ENCODE data around the gene LAMA1.
"Not testable (repeated sequence)": the region's sequence is repeated elsewhere in the genome, so short reads cannot be mapped to it uniquely, and the experiment has no call there.

LAMA1 gene, protein sequence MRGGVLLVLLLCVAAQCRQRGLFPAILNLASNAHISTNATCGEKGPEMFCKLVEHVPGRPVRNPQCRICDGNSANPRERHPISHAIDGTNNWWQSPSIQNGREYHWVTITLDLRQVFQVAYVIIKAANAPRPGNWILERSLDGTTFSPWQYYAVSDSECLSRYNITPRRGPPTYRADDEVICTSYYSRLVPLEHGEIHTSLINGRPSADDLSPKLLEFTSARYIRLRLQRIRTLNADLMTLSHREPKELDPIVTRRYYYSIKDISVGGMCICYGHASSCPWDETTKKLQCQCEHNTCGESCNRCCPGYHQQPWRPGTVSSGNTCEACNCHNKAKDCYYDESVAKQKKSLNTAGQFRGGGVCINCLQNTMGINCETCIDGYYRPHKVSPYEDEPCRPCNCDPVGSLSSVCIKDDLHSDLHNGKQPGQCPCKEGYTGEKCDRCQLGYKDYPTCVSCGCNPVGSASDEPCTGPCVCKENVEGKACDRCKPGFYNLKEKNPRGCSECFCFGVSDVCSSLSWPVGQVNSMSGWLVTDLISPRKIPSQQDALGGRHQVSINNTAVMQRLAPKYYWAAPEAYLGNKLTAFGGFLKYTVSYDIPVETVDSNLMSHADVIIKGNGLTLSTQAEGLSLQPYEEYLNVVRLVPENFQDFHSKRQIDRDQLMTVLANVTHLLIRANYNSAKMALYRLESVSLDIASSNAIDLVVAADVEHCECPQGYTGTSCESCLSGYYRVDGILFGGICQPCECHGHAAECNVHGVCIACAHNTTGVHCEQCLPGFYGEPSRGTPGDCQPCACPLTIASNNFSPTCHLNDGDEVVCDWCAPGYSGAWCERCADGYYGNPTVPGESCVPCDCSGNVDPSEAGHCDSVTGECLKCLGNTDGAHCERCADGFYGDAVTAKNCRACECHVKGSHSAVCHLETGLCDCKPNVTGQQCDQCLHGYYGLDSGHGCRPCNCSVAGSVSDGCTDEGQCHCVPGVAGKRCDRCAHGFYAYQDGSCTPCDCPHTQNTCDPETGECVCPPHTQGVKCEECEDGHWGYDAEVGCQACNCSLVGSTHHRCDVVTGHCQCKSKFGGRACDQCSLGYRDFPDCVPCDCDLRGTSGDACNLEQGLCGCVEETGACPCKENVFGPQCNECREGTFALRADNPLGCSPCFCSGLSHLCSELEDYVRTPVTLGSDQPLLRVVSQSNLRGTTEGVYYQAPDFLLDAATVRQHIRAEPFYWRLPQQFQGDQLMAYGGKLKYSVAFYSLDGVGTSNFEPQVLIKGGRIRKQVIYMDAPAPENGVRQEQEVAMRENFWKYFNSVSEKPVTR (N-terminal part only)

DNA sequence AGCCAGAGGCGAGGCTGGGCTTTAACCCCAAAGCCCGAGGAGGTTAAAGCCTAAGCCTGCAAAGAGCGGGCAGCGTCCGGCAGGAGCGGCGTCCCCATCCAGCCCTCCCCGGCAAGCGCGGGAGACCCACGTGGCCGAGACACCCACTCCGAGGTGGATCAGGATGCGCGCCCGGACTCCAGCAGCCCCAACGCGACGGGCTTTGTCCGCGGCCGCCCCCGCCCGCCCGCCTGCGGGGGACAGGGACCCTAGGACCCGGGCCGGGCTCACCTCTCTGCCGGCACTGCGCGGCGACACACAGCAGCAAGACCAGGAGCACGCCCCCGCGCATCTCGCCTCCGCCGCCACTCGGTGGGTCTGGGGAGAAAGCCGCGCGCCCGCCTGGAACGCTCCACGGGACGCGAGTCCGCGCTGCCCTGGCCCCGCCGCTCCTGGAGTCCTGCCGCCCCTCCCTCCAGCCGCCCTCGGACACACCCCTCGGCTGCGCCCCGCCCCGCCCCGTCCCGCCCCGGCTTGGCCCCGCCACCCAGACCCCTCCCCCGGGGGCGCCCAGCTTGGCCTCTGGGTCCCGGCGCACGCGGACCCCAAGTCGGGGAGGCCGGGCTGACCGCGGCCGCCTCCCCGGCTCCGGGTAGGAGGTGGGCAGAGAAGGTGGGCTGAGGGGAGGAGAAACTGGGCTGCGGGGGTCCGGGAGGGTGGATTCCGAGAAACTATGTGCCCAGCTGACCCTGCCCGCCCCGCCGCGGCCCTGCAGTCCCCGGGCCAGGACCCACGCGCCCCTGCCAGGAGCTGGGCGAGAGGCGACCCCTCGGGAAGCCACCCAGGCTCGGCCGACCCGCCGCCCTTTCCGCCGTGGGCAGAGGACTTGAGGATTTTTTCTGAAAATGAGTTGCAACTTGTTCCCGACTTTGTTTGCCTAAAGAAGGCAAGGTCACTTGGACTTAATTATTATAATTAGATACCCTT is at the start of gene LAMA1:
Gene LAMA1, minus strand, starts transcription at position 408 of the 966 bp plus-strand sequence. Its CDS starts 77 bp downstream, at position 331.
- no peak for DNase-seq (ENCODE audit: low read depth, low spot score)

DNA sequence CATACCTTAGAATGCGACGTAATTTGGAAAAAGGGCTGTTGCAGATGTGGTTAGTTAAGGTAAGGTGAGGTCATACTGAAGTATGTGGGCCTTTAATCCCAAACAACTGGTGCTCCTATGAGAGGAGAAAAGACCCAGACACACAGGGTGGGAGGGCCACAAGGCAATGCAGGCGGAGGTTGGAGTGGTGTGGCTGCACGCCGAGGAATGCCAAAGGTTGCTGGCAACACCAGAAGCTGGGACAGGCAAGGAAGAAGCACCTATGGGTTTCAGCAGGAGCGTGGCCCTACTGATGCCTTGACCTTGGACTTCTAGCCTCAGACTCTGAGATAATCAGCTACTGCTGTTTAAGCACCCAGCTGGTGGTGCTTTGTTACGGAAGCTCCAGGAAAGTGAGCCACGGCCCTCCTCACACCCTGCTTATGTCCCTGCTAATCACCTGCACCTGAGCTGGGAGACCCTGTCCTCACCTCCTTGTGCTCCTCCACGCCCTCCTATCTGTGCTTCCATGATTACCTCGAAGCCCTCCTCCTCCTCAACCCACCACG is 48.3 kb upstream of the LAMA1 start:
- DNase-seq (ENCODE audit: low read depth, low spot score), result no peak

DNA sequence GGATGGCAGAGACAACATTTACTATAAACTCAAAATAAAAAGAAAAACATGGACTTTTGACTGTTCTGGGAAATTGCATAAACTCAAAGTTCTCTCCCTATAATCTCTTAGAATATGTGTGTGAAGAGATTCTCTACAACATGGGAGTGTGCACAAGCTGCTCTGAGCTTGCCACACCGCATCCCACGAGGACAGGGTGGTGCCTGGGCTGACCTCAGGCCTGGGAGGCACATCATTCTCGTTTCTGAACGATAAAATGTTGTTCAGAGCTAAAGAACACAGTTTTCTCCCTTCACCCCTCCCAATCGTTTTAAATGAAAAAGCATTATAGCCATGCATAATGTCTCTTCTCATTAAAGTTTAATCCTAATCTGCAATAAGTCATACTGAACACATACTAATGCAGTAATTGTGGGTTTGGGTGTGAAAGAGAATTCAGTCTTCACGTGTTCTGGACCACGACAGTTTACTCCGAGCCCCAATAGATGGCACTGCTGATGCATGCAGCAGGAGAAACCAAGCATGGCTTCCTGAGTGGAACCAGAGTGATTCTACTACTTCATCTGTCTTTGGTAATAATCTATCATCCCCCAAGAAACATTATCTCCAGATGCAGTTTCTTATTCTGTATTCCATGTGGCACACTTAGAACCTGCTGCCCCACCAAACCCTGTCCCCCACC is 46.9 kb upstream of the LAMA1 start:
- no peak for DNase-seq (ENCODE audit: low read depth, low spot score)

DNA sequence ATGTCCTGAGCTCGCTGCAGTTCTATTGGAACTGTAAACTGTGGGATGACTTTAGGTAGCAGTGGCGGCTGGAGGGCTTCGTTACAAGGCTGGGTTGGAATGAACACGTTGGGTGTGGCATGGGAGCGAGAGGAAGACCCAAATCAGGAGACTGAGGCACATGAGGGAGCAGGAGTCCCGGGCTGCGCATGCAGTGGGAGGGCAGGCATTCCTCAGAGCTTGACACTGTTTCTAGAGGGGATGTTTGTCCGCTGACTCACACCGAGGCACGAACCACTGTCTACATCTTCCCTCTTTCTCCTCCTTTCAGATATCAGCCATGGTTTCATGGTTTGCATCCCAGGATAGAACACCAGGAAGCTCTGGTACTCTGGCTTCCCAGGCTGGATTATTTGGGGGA is 40.6 kb upstream of the LAMA1 start:
- no peak for DNase-seq (ENCODE audit: low read depth, low spot score)

DNA sequence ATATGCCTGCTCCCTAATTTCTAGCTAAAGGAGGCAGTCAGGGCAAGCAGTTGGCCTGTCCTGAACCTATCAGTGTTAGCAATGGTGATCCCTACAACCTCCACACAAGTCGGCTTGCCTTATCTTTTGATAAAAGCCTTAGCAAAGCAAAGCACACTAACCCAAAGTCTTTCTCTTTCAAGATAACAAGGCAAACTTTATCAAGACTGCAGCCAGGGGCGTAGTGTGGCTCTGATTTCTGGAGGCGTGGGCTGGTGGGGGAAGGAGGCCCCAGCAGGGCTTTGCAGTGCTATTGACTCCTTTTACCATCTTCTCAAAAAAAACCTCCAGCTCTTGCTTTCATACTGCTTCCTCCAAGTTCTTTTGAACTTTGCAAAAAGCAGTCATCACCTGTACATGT is 40.2 kb upstream of the LAMA1 start:
- no peak for DNase-seq (ENCODE audit: low read depth, low spot score)

DNA sequence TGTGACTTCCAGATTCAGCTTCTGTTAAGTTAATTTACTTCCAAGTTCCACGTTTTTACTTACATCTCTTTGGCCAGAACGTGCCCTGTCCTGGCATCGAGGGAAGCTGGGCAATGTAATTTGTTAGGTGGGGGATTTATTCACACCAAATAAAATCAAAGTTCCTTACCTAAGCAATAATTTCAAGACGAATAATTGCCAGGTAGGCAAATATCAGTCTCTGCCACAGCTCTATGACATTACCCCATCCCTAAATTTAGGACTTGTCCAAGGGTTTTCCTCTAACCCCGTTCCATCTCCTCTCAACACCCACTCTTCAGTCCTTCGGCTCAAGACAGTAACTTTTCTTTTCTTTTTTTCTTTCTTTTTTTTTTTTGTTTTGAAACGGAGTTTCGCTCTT is 38.3 kb upstream of the LAMA1 start:
- no peak for DNase-seq (ENCODE audit: low read depth, low spot score)

DNA sequence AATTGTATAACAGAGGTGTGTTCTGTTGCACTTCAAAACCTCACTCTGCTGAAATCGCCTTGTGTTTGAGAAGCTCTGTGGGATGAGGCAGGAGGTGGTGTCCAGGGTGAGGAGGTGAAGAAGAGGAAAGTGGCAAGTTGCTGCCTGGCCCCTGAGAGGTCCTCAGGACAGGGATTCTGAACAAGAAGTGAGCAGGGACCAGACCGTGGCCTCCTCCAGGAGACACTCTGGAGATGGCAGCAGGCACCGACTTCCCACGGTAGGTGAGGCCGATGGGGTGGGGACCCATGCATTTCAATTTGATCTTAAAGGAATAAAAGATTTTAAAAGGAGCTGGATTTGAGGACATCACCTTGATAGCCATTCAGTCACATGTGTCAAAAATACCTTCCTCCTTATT is 37.5 kb upstream of the LAMA1 start:
- DNase-seq (ENCODE audit: low read depth, low spot score), result no peak

DNA sequence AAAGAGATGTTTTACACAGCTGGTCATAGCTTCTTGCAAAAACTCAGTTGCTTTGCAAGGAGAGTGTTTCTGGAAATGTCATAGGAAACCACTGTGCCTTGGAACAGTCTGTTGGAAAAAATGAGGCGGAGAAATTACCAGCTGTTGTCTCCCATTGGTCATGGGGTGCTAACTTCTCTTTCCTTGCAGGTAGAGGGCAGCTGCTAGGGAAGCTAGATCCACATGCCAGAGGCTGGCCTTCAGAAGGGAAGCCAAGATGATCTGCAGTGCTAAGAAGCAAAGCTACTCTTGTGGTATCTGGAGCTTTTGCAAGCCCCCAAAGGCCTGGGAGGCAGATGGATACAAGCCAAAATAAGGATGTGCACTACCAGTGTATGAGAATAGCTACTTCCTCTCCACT is 34.8 kb upstream of the LAMA1 start:
- no peak for DNase-seq (ENCODE audit: low read depth, low spot score)

DNA sequence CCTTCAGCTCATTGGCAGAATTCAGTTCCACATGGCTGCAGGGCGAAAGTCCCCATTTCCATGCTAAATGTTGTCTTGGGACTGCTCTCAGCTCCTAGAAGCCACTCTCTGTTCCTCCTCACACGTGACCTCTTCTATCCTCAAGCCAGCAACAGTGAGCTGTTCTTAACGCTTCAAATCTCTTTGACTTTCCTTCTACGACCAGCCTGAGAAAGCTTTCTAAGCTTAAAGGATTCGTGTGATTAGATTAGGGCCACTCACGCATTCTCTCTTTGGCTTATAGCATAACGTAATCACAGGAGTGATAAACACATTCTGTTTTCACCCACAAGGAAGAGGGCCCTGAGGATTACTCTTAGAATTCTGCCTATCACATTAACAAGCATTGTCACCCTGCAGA is 29.8 kb upstream of the LAMA1 start:
- DNase-seq (ENCODE audit: low read depth, low spot score), result no peak

DNA sequence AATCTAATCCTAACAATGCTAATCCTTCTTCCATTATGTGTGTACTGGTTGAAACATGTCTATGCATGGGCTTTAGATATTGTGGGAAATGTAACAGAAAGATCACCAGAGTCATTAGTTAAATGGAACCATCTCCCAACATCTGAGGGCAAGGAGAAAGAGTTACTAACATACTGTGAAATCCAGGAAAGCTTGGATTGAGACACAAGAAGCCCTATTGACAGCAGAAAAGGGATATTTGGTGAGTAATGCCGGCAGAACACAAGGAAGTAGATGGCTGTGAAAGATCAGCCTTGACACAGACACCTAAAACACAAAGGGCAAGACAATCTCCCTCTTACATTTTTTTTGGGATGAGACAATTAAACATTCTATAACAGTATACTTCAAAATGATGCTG is 28.5 kb upstream of the LAMA1 start:
- DNase-seq (ENCODE audit: low read depth, low spot score), result no peak

DNA sequence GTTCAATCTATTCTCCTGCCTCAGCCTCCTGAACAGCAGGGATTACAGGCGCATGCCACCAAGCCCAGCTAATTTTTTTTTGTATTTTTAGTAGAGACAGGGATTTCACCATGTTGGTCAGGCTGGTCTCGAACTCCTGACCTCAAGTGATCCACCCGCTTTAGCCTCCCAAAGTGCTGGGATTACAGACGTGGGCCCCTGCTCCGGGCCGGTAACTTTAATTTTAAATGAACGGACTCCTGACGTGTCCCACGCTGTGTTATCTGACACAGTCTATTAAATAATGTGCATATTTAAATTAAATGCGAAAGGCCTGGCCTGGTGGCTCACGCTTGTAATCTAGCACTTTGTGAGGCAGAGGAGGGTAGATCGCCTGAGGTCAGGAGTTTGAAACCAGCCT is 27.3 kb upstream of the LAMA1 start:
- DNase-seq (ENCODE audit: low read depth, low spot score), result not testable (repeated sequence)

DNA sequence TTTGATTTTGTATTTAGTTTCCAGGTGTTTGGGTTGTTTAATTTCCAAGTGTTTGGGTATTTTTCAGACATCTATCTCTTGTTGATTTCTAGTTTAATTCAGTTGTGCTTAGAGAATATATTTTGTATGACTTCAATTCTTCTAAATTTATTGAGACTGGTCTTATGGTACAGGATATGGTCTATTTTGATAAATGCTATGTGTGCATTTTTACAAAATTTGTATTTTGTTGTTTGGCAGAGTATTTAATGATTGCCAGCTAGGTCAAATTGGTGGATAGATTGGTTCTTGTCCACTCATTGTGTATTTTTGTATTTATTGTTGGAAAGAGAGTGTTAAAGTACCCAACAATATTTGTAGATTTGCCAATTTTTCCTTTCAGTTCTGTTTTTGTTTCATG is 23.7 kb upstream of the LAMA1 start:
- DNase-seq (ENCODE audit: low read depth, low spot score), result no peak

DNA sequence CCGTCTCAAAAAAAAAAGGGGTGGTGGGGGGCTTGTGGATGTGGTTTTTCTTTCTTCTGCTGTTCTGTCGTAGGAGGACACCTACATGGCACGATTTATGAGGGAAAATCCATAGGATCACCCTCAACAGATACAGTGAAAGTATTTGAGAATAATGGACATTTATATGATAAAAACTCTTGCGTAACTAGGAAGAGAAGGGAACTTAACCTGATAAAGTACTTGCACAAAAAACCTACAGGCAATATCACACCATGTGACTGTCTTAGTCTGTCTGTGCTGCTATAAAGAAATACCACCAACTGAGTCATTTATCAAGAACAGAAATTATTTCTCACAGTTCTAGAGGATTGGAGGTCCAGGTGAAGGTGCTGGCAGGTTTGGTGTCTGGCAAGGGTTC is 21.8 kb upstream of the LAMA1 start:
- DNase-seq (ENCODE audit: low read depth, low spot score), result no peak

DNA sequence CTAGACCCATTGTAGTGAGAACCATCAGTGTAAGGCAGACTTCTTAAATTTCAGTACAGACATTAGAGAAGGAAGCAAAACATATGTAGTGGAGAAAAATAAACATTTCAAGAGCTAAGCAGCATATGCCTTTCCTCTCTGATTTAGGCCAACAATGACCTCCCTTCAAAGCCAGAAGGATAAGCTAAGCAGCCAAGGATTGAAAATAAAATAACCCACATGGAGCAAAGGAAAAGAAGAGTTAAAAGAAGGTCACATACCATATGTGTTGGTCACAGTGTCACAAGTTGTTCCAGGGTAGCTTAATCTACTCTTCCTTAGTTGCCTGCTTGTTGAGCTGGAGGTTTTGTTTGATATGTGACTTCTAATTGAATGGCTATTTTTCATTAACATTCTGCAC is 15.6 kb upstream of the LAMA1 start:
- no peak for DNase-seq (ENCODE audit: low read depth, low spot score)

DNA sequence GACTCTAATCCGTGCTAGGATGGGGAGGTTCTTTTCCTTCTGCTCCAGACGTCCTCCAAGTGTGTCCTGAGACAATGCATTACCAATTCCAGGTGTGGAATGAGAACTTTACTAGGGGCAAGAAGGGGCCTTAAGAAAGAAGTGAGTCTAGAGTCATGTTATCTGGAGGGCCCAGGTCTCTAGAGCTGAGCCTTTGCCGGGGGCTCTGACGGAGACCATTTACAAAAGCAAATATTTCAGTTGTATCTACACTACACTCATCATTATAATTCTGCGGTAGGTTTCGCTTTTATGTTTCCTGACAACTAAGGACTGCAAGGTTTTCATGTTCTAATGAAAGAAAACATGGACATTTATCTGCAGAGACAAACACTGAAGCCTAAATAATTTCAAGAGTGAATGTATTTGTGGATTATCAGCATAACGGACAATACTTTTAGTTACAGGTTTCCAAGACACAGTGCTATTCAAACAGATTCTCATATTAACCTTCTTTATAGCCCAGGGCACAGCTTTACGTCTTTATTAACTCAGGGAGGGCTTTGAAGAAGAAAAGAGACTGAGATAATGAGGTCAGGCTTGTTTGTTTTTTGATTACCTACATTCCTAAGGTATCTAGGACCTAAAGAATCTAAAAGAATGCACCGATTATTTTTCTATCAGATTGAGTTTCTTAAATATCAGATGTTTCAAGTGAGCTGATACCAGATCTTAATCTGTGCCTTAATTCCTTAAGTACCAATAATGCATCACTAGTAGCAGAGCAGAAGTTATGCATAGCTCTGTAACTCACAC is 15.0 kb upstream of the LAMA1 start:
- no peak for DNase-seq (ENCODE audit: low read depth, low spot score)

DNA sequence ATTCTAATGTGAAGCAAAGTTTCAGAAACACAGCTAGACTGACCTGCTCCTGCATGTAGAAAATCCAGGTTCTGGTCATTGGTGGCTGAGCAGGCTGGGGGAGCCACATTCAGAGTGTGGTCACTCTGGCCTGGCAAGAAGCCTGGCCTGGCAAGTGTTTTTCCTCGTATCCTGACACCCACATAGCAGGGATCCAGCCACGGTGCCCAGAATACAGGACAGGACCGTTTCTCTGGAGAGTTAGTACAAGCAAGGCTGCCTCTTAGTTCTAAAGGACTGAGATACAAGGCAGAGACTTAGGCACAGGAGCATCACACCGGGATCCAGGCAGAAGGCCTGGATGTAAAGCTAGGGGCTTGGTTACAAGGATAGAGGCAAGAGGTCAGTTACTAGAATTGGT is 4.8 kb upstream of the LAMA1 start:
- no peak for DNase-seq (ENCODE audit: low read depth, low spot score)

DNA sequence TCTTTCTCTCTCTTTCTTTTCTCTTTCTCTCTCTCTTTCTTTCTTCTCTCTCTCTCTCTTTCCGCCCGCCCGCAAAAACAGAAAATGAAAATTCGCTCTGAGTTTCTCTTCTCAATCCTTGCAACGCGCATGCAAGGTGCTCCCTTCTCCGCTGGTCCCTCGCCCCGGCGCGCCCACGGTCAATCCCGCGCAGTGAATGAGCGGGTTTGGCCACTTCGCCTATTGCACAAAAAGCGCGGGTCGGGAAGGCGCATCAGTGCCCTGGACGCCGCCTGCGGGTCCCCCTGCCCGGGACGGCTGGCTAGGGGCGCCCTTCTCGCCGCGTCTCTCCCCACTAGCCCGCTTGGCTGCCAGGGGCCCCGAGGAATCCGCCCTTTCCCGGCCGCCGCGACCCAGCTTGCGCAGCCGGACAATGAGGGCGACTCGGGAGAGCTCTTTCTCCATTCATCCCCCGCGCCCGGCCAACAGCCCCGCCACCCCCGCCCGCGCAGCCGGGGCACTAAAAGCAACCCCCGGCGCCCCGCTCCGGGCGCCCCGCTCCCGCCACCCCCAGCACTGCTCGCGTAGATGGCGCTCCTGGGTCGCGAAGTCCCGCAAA is 706 bp downstream of the LAMA1 start:
- DNase-seq (ENCODE audit: low read depth, low spot score), result no peak

DNA sequence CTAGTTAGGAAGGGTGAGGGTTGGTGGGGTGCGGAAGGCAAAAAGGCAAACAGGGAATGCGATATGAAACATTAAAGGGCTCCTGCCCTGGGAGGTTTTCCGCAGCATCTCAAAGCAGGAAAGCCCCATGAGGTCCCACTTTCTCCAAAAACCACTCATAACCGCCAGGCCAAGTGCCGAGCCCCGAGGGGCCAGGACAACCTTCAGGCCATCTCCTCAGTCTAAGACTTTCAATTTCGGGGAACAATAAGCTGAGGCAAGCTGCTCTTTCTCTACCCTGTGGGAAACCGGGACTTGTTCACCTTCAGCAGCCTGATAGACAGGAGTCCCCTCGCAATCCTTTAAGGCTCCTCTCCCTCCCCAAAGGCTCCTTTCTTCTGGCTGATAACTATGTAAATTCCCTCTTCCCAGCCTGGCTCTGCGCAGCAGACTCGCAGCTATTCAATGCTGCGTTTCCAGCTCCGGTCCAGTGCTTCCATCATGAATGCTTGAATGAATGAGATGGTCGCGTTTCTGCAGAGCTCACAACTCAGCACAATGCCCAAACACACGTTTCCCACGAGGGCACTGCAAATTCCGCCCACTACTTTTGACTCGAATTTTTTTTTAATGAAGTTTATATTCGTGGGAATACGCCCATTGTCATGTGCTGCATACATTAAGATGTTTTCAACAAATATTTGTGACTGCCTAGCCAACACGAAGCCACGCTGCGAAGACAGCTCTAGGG is 1.4 kb downstream of the LAMA1 start:
- no peak for DNase-seq (ENCODE audit: low read depth, low spot score)
